Stimulated activated CD4-positive, alpha-beta T cell treated with anti-CD3 and anti-CD28 coated beads, Interleukin-1b, Interleukin-23, amount 100 ng/mL, for 48 hours (primary cell): ENCODE results near the gene PRKCQ.

Source experiments
- DNase-seq: peaks from one replicate; pipeline ENCODE4 v3.0.0-alpha.2; 2020

PRKCQ gene

GRCh38 chr10:6579904-6580278 lies at the start of gene PRKCQ:
Gene PRKCQ (minus strand): TSS chr10:6580276. CDS start chr10:6515135, 65,141 bp downstream.
- no peak for DNase-seq

GRCh38 chr10:6625428-6625827 lies 45.4 kb upstream of the PRKCQ start:
- DNase-seq: peak; percentile 28

GRCh38 chr10:6624392-6624791 lies 44.3 kb upstream of the PRKCQ start:
- no peak for DNase-seq

DNA sequence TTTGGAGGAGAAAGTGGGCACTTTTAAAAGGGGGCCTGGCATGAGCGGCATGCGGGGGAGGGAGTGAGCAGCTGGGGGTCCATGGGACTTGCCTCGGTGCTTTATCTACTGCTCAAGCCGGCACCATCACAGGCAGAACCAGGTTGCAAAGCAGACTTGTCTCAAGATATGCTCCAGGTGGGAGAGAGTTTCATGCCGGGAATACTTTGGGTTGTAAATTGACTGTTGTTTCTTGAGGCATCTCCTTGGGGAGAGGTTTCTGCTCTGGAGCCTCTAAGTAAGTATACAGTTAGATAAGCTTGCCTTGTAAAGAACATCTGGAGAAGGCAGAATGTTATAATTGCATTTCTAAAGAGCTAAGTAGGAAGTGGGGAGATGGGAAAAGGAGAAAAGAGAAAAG lies 42.8 kb upstream of the PRKCQ start:
- no peak for DNase-seq

DNA sequence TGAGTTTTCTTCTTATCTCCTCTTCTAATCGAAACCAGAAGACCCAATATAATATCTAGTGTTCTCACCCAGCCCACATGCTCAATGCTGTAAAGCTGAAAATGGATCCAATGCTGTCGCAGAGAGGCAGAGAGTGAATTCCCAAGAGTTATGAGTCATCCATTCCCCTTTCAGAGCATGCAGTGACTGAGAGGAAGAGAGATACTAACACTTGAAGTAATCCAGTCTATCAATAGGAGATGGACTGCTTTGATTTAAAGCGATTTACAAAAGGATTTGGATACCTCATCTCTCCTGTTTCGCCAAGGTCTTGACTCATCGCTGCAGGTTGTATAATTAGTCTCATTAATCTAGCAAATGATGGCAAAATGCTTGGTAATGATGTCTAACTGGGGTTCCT lies 41.5 kb upstream of the PRKCQ start:
- DNase-seq: no peak

DNA sequence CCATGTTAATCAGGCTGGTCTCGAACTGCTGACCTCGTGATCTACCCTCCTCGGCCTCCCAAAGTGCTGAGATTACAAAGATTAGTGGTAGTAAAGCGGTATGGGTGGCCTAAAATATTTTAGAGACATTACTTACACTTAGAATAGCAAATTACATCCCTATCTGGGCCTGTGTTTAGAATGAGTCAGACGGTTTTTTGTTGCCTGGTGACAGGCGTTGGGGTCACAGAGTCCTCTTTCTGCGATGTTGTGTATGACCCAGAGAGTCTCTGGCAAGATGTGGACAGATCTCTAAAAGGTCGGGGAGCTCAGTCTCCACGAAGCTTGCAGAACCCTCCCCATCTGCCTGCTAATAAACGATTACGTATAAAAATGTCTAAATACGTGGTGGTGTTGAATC lies 39.6 kb upstream of the PRKCQ start:
- no peak for DNase-seq

DNA sequence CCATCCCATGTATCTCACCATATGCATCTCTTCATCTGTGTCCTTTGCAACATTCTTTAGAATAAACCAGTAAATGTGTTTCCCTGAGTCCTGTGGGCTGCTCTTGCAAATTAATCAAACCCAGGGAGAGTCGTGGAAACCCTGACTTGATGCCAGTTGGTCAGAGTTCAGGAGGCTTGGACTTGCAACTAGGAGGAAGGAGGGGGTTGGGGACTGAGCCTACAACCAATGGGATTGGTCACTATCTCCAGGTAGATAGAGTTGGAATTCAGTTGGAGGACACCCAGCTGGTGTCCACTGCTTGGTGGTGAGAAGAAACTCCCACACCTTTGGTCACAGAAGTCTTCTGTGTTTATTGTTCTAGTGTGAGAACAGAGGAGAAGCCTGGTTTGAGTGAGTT lies 38.3 kb upstream of the PRKCQ start:
- DNase-seq: no peak

- DNase-seq: peak; percentile 51
Measured at GRCh38 chr10:6617309-6618076, 37.4 kb upstream of the PRKCQ start.

- no peak for DNase-seq
Measured at GRCh38 chr10:6615971-6616370, 35.9 kb upstream of the PRKCQ start.

DNA sequence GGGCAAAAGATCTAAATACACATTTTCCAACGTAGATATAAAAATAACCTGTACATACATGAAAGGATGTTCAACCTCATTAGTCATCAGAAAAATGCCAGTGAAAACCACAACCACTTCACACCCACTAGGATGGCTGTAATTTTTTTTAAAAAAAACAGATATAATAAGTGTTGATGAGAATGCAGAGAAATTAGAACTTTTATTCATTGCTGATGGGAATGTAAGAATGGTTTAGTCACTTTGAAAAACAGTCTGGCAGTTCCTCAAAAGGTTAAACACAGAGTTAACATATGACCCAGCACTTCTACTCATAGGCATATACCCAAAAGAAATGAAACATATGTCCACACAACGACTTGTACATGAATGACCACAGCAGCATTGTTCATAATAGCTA lies 32.3 kb upstream of the PRKCQ start:
- no peak for DNase-seq

DNA sequence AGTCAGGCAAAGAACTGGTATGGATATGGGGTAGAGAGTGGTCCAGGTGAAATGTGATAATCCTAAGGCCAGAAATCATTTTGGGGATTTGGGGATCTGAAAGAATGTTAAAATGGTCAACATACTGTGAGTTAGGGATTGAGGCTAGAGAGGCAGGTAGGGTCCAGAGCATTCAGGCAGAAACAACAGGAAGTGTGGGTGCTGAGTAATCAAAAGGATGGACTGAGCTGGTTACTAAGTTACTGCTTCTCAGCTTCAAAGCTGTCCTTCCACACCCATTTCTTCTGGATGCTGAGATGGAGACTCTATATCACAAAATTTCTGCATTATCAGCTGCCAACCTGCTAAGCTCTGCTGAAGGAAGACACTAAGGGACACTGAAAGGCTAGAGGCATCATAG lies 30.6 kb upstream of the PRKCQ start:
- DNase-seq: no peak

DNA sequence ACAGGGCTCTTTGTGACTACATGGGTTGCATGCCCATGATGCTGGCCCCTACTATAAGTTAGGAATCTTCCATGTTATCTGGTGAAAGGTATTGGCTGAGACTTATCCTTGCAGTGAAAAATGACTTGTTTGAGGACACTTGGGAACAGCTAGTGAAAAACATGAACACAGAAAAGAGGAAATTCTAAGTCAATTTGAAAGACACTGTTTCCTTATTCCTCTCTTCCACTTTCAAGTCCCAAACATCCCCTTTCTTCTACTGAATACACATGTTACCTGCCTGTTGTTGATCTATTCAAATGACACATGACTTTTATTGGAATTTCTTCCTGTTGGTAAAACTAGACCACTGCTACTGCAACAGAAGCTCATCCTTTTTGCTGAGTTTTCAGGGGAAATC lies 29.5 kb upstream of the PRKCQ start:
- DNase-seq: no peak

GRCh38 chr10:6607778-6608177 lies 27.7 kb upstream of the PRKCQ start:
- no peak for DNase-seq

DNA sequence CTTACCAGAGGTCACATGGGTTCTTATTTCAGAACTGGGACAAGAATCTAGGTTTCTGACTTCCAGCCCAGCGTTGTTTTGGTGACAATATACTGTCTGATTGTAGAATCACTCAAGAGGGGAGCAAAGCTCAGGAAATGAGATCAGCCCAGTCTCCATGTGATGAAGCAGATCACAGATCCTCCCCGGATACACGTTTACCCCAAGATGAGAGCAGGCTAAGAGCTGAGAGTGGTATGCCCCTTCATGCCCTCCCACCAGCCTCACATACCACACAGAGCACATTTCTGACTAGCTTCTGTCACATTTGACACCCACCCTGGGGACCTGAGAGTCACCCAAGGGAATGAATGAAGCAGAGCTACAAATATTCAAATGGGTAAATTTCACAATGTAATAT lies 27.1 kb upstream of the PRKCQ start:
- peak; percentile 81 for DNase-seq

GRCh38 chr10:6603142-6604125 lies 23.4 kb upstream of the PRKCQ start:
- DNase-seq: no peak

DNA sequence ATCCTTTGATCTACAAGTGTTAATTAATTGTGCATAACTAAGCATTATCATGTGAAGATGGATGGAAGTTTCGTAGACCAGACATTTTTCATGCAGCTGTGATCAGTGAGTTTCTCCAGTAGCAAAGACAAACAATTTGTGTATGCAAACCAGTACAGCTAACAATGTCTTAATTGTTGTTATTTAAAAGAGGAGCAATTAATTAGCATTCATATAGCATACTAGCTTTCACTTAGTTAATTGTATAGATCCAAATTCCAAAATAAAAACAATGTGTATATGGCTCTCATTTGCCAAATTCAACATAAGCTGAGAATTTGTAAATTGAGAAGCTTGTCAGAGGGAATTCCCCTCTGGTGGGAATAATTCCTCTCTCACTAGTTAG lies 22.6 kb upstream of the PRKCQ start:
- no peak for DNase-seq

- no peak for DNase-seq
Measured at GRCh38 chr10:6602026-6602699, 22.1 kb upstream of the PRKCQ start.

- DNase-seq: no peak
Measured at GRCh38 chr10:6601246-6601805, 21.2 kb upstream of the PRKCQ start.

DNA sequence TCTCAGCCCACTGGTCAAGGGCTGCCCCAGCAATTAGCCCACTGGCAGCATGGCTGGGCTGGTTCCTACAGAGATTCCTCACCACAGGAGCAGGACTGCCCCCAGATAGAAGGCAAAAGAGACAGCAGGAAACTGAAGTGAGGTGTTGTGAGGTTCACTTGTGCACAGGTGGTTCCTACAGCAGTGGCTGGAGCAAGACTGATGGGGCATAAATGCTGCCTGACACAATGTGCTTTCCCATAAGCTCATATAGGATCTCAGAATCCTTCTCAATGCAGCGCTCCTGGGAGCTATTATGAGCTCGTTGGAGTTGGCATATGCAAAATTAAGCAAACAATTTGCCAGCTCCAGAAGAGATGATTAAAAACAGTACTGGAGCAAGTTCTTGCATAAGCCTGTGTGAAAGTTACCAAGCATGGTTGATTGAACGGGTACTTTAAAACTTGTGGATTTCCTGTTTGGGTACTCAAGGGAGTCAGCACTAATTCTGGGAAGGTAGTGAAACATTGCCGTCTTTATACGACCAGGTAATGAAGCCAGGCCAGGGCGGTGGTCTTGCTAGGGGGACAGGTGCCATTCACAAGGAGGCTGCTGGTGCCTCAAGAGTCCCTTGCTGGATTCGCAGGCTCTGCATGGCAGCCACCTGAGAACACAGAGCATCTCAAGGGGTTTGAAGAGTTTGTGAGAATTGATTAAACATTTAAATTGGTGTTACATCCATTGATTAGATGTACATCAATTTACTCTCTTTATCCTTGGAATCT lies 20.3 kb upstream of the PRKCQ start:
- DNase-seq: no peak

GRCh38 chr10:6598679-6599078 lies 18.6 kb upstream of the PRKCQ start:
- DNase-seq: no peak

- DNase-seq: no peak
Measured at GRCh38 chr10:6597478-6597877, 17.4 kb upstream of the PRKCQ start.

GRCh38 chr10:6595499-6595898 lies 15.4 kb upstream of the PRKCQ start:
- DNase-seq: no peak
